Peyer's patch (tissue), 4 donors: ENCODE data around the gene EID1. TPM values are rescaled to one million over a fixed set of nuclear protein-coding genes. Genes with fewer than 3 reads are reported as not detected.

Source experiments
- DNase-seq, 3 donors: peaks; one replicate each; pipeline ENCODE4 v3.0.0-alpha.2; 2017 to 2019
- H3K27ac ChIP-seq, 4 donors: fragments of 200-600 bp; sonication (generic); one replicate each; pipeline ENCODE4 v1.5.1; 2016 to 2019
- H3K27me3 ChIP-seq, 2 donors: fragments of 200-600 bp; sonication (generic); one replicate each; pipeline ENCODE4 v1.5.1; 2019
- H3K36me3 ChIP-seq, 3 donors: fragments of 200-600 bp; sonication (generic); one replicate each; pipeline ENCODE4 v1.5.1; 2016 to 2019
- H3K4me1 ChIP-seq, 4 donors: fragments of 200-600 bp; sonication (generic); one replicate each; pipeline ENCODE4 v1.5.1; 2016 to 2019
- H3K4me3 ChIP-seq, 4 donors: fragments of 200-600 bp; sonication (generic); 1 replicate in 3 of 4; 2 replicates in 1 of 4; pipeline ENCODE4 v1.5.1; 2016 to 2019; ENCODE audit warnings: mild to moderate bottlenecking in 1 of 4
- H3K9me3 ChIP-seq, 4 donors: fragments of 200-600 bp; sonication (generic); one replicate each; pipeline ENCODE4 v1.5.1; 2016 to 2019; ENCODE audit warnings: mild to moderate bottlenecking in 1 of 4
- CTCF ChIP-seq, 6 experiments: fragments of 450-650 bp in 4 of 6; fragments of 200-600 bp in 2 of 6; sonication (generic) in 1 of 6; IDR thresholded peaks; one replicate each; pipeline ENCODE4 v1.5.1; 2017 to 2019; ENCODE audit warnings: antibody characterized with exemption in 6 of 6, mild to moderate bottlenecking in 3 of 6, moderate library complexity in 1 of 6
- POLR2A ChIP-seq, 2 donors: fragments of 450-650 bp; IDR thresholded peaks; one replicate each; pipeline ENCODE4 v1.5.1; 2017; ENCODE audit warnings: antibody characterized with exemption in 2 of 2, mild to moderate bottlenecking in 2 of 2, moderate library complexity in 2 of 2
- total RNA-seq, 4 donors: library from RNA; depleted of rRNA; stranded (reverse); fragments of >200 nt; gene quantifications; one replicate each; pipeline ENCODE4 v1.1.0, GENCODE V29; 2016

EID1 gene
- total RNA-seq, 4 donors from 2014 or later, result 70.8 to 113 (median 80.6) TPM

- Histone ChIP-seq H3K4me1 (no peaks in the 10 kb centered on the region), H3K27ac (no peak overlapping the region), H3K27me3 (no peaks in the 10 kb centered on the region), H3K36me3 (no peaks in the 10 kb centered on the region), H3K4me3 (no peak overlapping the region), H3K9me3 (no peaks in the 10 kb centered on the region)
- no peak for DNase-seq
- no peak for TF ChIP-seq POLR2A (IDR thresholded peaks at IDR 0.05)
Observed at GRCh38 chr15:48862705-48863104, 15.2 kb upstream of the EID1 start.

GRCh38 chr15:48865370-48866079, 12.4 kb upstream of the EID1 start:
- no peak overlapping the region for H3K27ac ChIP-seq
- no peak for DNase-seq
- H3K9me3 ChIP-seq, result no peaks in the 10 kb centered on the region

GRCh38 chr15:48866141-48866563, 11.8 kb upstream of the EID1 start:
- Histone ChIP-seq H3K27ac (no peak overlapping the region), H3K27me3 (no peaks in the 10 kb centered on the region), H3K36me3 (no peaks in the 10 kb centered on the region), H3K9me3 (no peaks in the 10 kb centered on the region), H3K4me1 (no peaks in the 10 kb centered on the region), H3K4me3 (no peak overlapping the region)
- no peak for DNase-seq
- TF ChIP-seq POLR2A (IDR thresholded peaks at IDR 0.05) (no peak), CTCF (IDR thresholded peaks at IDR 0.05) (no peak)

More at GRCh38 chr15:48865370-48866079, 12.4 kb upstream of the EID1 start:
- Histone ChIP-seq H3K27me3 (no peaks in the 10 kb centered on the region), H3K4me1 (no peaks in the 10 kb centered on the region), H3K4me3 (no peak overlapping the region), H3K36me3 (no peaks in the 10 kb centered on the region)
- TF ChIP-seq POLR2A (IDR thresholded peaks at IDR 0.05) (no peak), CTCF (IDR thresholded peaks at IDR 0.05) (no peak)

GRCh38 chr15:48868023-48868422, 9.9 kb upstream of the EID1 start:
- Histone ChIP-seq H3K4me3 (no peak overlapping the region), H3K4me1 (no peaks in the 10 kb centered on the region), H3K36me3 (no peaks in the 10 kb centered on the region), H3K27me3 (no peaks in the 10 kb centered on the region), H3K27ac (no peak overlapping the region), H3K9me3 (no peaks in the 10 kb centered on the region)
- DNase-seq, result no peak
- no peak for TF ChIP-seq POLR2A (IDR thresholded peaks at IDR 0.05)
- no peak for TF ChIP-seq CTCF (IDR thresholded peaks at IDR 0.05)

GRCh38 chr15:48868536-48868935, 9.4 kb upstream of the EID1 start:
- Histone ChIP-seq H3K4me3 (no peak overlapping the region), H3K27me3 (no peaks in the 10 kb centered on the region), H3K9me3 (no peaks in the 10 kb centered on the region), H3K4me1 (no peaks in the 10 kb centered on the region), H3K27ac (no peak overlapping the region), H3K36me3 (no peaks in the 10 kb centered on the region)
- no peak for TF ChIP-seq CTCF (IDR thresholded peaks at IDR 0.05)
- no peak for TF ChIP-seq POLR2A (IDR thresholded peaks at IDR 0.05)
- no peak for DNase-seq

GRCh38 chr15:48869966-48870365, 8.0 kb upstream of the EID1 start:
- no peak overlapping the region for H3K27ac ChIP-seq
- H3K27me3 ChIP-seq, result no peaks in the 10 kb centered on the region
- DNase-seq, result no peak
- H3K36me3 ChIP-seq, result no peaks in the 10 kb centered on the region
- H3K4me3 ChIP-seq, result no peak overlapping the region
- no peak for TF ChIP-seq CTCF (IDR thresholded peaks at IDR 0.05)
- TF ChIP-seq POLR2A (IDR thresholded peaks at IDR 0.05), result no peak
- no peaks in the 10 kb centered on the region for H3K9me3 ChIP-seq
- H3K4me1 ChIP-seq, result no peaks in the 10 kb centered on the region
